ENCODE measurements around the gene CSMD2.

DNA sequence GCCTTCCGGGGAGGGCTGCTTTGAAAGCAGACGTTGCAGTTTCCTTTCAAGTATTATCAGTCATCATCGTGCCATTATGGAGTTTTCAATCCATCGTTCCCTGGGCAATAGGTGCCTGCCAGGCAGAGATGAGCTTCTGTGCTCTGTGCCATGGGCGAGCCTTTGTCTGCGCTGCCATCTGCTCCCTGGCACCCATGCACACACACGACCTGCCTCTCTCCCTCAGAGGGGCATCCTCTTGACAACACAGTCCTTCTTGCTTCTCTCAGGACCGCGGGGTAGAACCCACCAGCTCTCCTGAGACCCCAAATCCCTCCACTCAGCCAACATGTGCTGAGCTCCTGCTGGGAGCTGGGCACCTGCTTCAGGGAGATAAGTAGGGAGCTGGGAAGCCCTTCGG is 151.9 kb downstream of the CSMD2 start:
- TF ChIP-seq, protein P1, sequence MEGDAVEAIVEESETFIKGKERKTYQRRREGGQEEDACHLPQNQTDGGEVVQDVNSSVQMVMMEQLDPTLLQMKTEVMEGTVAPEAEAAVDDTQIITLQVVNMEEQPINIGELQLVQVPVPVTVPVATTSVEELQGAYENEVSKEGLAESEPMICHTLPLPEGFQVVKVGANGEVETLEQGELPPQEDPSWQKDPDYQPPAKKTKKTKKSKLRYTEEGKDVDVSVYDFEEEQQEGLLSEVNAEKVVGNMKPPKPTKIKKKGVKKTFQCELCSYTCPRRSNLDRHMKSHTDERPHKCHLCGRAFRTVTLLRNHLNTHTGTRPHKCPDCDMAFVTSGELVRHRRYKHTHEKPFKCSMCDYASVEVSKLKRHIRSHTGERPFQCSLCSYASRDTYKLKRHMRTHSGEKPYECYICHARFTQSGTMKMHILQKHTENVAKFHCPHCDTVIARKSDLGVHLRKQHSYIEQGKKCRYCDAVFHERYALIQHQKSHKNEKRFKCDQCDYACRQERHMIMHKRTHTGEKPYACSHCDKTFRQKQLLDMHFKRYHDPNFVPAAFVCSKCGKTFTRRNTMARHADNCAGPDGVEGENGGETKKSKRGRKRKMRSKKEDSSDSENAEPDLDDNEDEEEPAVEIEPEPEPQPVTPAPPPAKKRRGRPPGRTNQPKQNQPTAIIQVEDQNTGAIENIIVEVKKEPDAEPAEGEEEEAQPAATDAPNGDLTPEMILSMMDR (conservative IDR thresholded peaks at IDR 0.05 in 1 of 2, IDR thresholded peaks at IDR 0.05 in 1 of 2; ENCODE audit: low read depth in 1 of 2, low read length in 2 of 2), result no peak
- no peak for TF ChIP-seq EZH2 (IDR thresholded peaks at IDR 0.05; ENCODE audit: low read length, missing control alignments)
